Anterior cingulate cortex (tissue), 58 donors: ENCODE results near the gene FGD5.
"Not testable (repeated sequence)": the region's sequence is repeated elsewhere in the genome, so short reads cannot be mapped to it uniquely, and the experiment has no call there.

Source experiments
- DNase-seq, 58 donors: peaks; one replicate each; lab custom pipeline; 2025; lab: John Stamatoyannopoulos, UW

Gene FGD5

GRCh38 chr3:14898929-14899328, 80.2 kb downstream of the FGD5 start:
- no peak for DNase-seq

- DNase-seq: no peak
Observed at GRCh38 chr3:14899993-14900618, 81.3 kb downstream of the FGD5 start.

GRCh38 chr3:14900881-14901873, 82.4 kb downstream of the FGD5 start:
- no peak for DNase-seq

- DNase-seq: peak in 1 of 58 donors; percentile 18
Observed at GRCh38 chr3:14902719-14903118, 84.0 kb downstream of the FGD5 start.

GRCh38 chr3:14903501-14903900, 84.7 kb downstream of the FGD5 start:
- not testable (repeated sequence) for DNase-seq

GRCh38 chr3:14905055-14905657, 86.4 kb downstream of the FGD5 start:
- no peak for DNase-seq

GRCh38 chr3:14906355-14906971, 87.7 kb downstream of the FGD5 start:
- no peak for DNase-seq

- no peak for DNase-seq
Observed at GRCh38 chr3:14907043-14907966, 88.5 kb downstream of the FGD5 start.

- no peak for DNase-seq
Observed at GRCh38 chr3:14909250-14909649, 90.5 kb downstream of the FGD5 start.

GRCh38 chr3:14911651-14912050, 92.9 kb downstream of the FGD5 start:
- DNase-seq: no peak

- DNase-seq: no peak
Observed at GRCh38 chr3:14913071-14913925, 94.5 kb downstream of the FGD5 start.

GRCh38 chr3:14913926-14914778, 95.4 kb downstream of the FGD5 start:
- DNase-seq: no peak

GRCh38 chr3:14914779-14915117, 96.0 kb downstream of the FGD5 start:
- DNase-seq: no peak

GRCh38 chr3:14915636-14916222, 97.0 kb downstream of the FGD5 start:
- DNase-seq: no peak

GRCh38 chr3:14918356-14918860, 99.6 kb downstream of the FGD5 start:
- no peak for DNase-seq

GRCh38 chr3:14920536-14920935, 101.8 kb downstream of the FGD5 start:
- no peak for DNase-seq

GRCh38 chr3:14921034-14921616, 102.4 kb downstream of the FGD5 start:
- DNase-seq: peak in 56 of 58 donors; percentile 27 to 90 (median 68)
